Embryonic facial prominence (tissue), 1 donor: ENCODE measurements around the gene EDEM3.
"Not testable (repeated sequence)": the region's sequence is repeated elsewhere in the genome, so short reads cannot be mapped to it uniquely, and the experiment has no call there.

Experiments
- DNase-seq: peaks from one replicate; pipeline ENCODE4 v3.0.0-alpha.2; 2016; ENCODE audit errors: extremely low spot score

Gene EDEM3

DNA sequence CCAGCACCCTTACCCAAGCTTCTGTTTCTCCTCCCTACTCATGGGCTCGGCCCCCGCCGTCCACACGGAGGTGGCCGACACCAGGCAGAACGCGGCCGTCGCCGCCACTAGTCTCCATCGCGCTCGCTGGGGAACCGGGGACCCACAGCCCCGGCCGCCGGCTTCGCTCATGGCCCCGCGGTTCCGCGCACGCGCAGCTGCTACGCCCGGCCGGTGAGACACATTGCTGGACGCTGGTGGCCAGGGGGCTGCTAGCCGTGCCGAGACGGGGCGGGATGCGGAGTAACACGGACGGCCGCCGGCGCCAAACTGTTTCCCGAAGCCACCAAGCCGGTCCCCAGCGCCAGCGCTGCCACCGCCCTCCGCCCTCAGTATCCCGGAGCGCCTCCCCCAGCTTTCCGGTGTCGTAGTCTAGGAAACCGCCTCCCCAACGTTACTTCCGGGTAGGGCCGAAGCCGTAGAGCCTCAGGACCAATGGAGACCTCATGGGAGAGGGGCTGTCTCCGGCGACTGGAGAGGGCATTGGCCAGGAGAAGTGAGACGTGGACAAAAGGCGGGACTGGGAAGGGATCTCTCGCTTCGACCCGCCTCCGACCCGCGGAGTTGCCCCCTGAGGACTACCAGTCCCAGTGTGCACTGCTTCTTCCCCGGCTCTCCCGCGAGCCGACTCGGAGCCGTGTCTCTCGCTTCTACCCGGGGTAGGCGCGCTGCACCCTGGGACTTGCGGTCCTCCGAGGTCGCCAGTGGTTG is at the start of gene EDEM3:
TSS of gene EDEM3 (minus strand) at position 383 of the 750 bp plus-strand sequence. CDS start at position 171, 212 bp downstream.
- peak; percentile 99 for DNase-seq

DNA sequence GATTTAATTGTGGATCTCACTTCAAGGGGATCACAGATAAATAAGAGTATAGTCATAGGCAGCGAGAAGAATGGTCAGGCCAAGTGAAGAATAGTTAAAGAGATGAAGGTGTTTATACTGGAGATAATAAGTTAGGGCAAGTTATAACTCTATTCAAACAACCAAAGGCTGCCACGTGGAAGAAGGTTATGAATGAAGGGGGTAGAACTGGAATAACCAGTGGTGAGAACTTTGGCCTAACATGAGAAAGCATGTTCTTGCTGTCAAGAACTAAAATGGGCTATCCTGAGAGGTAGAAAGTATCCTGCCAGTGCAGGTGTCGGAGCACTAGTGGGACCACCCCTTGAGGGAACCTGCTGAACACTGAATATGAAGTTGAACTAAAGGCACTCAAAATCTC is 49.6 kb upstream of the EDEM3 start:
- no peak for DNase-seq

DNA sequence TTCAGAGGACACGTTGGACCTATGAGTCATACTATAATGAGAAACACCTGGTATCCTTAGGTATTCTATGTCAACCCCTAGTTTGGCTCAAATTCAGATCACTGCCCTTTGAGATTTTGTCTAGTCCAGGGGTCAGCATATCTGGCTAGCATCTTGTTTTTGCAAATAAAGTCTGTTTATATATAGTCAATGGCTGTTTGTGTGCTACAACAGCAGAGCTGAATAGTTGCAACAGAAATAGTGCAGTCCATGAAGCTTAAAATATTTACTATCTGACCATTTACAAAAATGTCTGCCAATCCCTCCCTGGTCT is 48.5 kb upstream of the EDEM3 start:
- DNase-seq: no peak

DNA sequence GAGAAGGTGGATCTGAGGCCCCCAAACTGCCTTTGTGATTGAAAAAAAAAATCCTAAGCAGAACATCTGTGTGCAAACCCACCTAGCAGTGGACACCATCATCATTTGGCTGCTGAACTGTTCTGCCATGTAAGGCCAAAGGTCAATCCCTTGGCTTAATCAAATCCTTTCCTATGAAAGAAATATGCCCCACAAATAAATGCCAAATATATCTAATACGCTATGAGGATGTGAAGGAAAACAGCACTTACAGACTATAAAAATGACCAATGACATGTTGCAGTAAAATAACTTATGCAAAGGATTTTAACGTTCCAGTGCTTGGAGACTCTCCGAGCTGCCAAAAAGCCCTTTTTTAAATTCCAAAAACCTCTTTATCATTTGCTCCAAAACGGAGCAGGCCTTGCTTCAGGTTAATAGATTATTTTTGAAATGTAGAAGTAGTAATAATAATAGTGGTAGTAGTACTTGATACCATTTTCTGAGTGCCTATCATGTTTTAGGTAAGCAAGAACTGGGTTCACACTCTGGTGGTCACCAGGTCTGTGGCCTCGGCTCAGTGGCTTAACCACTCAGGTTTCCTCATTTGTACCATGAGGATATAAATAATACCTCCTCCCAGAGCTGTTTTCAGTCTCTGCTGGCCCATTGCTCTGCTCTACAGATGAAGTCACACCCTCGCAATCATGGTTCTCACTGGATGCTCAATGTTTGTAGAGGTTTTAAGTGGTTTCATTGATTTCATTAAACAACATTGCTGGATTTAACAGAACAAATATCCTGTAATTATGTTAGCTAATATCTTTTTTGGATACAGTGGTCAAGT is 47.9 kb upstream of the EDEM3 start:
- DNase-seq: no peak

GRCh38 chr1:184801503-184801902 is 46.8 kb upstream of the EDEM3 start:
- no peak for DNase-seq

- no peak for DNase-seq
Measured at GRCh38 chr1:184800876-184801275, 46.2 kb upstream of the EDEM3 start.

DNA sequence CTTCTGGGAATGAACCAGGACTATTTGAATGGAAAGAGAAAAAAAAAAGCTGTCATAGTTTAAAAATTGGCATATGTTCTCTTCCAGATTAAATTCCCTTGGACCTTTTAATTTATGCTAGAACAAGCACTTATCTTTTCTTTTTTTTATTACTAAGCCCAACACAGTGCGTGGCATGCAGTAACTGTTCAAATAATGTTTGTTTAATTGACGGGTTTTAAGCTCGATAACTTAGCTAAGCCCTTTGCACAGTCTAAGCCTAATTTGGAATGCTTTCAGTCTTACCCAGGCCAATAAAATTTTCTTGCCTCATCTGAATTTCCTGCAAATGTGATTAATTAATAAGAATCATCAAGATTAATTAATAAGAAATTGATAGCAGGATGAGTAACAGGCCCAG is 39.3 kb upstream of the EDEM3 start:
- no peak for DNase-seq

DNA sequence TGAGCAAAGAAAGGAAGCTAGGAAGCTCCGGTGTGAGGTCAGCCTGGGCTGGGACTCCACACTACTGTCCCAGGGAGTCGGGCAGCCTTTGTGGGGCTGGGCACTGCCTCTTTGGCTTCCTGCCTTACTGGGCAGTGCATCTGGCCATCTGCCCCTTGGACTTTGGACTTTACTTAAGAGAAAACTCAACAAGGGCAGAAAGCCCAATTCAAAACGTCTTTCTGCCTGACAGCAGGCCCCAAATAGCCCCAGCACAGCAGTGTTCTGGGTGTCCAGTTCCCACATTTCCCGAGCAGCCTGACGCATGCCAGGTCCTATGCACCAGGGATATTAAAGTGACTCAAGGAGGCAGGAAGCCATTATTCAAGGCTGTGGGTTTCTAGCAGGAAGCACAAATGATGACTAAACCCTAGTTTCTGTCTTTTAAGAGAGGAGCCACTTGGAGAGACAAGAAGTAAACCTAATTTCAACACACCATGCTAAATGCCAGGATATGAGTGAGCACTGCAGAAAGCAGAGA is 37.9 kb upstream of the EDEM3 start:
- DNase-seq: no peak

DNA sequence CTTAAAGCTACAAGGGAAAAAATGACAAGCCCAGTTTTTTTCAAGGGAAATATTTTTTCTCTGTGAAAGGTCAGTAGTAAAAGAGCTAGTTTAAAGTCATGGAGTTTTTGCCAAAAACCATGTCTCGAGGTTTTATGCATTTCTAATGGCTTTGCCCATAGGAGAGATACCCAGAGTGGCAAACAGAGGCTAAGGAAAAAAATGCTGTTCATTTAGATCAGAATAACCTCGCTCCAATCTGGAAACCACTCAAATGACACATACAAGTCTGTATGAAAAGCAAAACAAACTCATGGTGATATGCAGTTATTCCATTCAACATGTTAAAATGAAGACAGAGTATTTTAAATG is 36.9 kb upstream of the EDEM3 start:
- no peak for DNase-seq

GRCh38 chr1:184790642-184791549 is 36.2 kb upstream of the EDEM3 start:
- DNase-seq: no peak

DNA sequence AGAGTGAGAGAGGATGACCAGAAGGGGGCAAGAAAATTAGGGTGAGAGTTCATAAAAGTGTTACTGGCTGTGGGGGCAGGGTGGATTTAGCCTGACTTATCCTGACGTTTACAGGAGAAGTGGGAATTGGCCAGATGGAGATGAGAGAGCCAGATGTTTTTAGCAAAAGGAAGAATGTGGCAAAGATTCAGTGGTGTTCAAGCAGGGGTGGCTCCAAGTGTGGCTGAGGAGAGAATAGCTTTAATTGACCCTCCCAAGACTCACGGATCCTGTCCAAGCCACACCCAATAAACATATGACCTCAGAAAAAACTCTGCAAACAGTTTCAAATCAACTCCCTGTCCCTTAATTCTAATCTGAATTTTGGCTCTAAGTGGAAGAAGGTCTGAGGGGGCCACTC is 35.2 kb upstream of the EDEM3 start:
- DNase-seq: no peak

DNA sequence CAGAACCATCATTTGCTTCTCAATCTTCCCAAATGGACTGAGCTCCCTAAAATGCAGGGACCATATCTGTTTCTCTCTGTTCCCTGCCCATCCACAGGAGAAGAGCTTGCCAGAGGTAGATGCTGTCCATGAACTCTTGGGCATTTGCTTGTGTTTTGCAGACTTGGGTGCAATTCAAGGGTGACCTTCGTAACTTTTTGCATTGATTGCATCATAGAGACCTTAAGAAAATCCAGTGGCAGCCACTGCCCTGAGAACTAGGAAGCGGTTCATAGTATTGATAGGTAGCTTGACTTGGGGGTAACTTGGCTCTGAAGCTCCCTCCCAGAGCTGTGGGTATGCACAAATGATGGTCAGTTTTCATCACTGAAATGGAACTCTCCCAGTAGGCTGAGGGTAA is 34.3 kb upstream of the EDEM3 start:
- no peak for DNase-seq

DNA sequence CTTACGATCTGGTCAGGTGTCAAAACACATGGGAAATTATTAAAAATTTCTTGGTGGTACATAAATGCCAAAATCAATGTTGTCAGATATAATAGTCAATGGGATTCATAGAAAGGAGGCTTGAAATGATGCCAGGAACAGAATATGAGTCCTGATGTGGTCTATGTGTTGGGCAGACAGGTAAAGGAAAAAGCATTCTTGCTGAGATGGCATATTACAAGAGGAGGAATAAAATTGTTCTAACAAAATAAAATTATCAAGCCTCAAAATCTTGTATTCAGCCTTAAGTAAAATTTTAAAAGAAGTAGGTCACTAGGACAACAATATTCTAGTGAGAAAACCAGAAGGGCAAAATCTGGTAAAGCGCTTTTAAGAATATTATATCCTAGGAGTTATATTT is 30.9 kb upstream of the EDEM3 start:
- no peak for DNase-seq

GRCh38 chr1:184783723-184784122 is 29.1 kb upstream of the EDEM3 start:
- DNase-seq: not testable (repeated sequence)

DNA sequence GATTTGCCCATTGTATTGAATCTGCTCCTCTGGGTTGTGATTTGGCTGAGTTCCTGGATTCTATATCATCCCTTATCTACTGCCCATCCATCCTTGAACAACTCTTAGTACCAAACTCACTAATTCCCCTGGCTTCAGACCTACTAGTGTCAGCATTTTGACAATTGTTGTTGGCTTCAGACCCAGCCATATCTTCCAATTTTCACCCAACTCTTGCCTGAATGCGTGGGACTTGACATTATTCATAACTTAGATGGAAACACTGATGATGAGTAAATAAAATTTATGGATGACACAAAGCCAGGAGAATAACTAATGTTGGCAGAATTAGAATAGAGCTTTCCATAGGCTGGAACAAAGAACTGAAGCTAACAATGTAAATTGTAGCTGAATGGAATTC is 27.3 kb upstream of the EDEM3 start:
- no peak for DNase-seq

DNA sequence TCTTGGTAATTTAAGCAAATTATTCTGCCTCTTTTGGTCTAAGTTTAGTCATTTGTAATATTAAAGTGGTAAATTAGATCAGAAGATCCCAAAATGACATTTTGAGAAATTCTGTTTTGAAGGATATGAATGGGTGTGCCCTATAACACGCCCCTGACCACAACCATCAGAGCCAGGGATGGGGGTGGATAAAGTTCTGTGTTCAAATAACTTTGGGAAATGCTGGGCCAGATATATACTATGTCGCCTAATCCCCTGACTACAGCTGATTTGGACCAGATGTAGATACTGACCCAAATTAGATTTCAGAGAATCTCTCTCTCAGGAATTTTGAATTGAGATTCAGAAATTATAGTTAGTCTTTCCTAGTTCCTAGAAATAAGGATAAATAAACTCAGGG is 21.2 kb upstream of the EDEM3 start:
- no peak for DNase-seq

GRCh38 chr1:184775329-184775728 is 20.7 kb upstream of the EDEM3 start:
- no peak for DNase-seq

GRCh38 chr1:184773762-184774320 is 19.2 kb upstream of the EDEM3 start:
- DNase-seq: no peak

GRCh38 chr1:184771190-184771691 is 16.6 kb upstream of the EDEM3 start:
- no peak for DNase-seq

DNA sequence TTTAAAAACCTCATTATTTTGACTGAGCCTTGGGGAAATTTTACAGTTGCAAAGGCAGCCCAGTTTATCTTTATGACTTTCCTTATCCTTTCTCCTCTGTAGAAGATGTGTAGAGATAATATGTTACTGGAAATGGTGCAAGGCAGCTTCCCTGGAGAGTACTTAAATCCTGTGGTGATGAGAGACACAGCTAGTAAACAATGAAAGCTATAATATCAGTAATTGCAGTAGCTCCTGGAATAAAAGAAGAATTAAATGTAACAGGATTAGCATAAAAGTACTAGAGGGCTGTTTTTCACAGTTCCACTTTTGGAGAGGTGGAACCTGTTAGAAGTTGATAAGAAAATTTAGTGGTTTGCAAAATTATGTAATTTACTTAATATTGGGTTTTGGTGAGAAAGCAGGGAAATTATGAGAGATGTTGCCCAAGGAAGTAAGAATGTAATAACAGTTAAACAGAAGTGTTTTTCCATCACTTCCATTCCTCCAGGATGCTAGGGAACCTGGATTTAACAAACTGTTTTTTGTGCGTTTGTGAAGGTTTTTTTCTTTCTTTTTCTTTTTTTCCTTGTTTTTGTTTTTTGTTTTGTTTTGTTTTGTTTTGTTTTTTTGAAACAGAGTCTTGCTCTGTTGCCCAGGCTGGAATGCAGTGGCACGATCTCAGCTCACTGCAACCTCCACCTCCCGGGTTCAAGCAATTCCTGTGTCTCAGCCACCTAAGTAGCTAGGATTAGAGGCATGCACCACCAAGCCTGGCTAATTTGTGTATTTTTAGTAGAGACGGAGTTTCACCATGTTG is 15.7 kb upstream of the EDEM3 start:
- no peak for DNase-seq

- DNase-seq: no peak
Measured at GRCh38 chr1:184769241-184769640, 14.6 kb upstream of the EDEM3 start.
